Large intestine (tissue), 3 donors: ENCODE results near the gene TOX4. TPM values are rescaled to one million over a fixed set of nuclear protein-coding genes. Genes with fewer than 3 reads are reported as not detected.

Source experiments
- DNase-seq, 2 donors: peaks; one replicate each; pipeline versions ENCODE4 v3.0.0 to v3.0.0-alpha.2; 2013
- H3K27ac ChIP-seq: one replicate; pipeline ENCODE4 v1.5.1; 2013; ENCODE audit warnings: low read length
- H3K27me3 ChIP-seq: 2 replicates; pipeline ENCODE4 v1.6.1; 2013; ENCODE audit warnings: low read length; ENCODE audit not compliant: control insufficient read depth, insufficient read depth
- H3K36me3 ChIP-seq: 2 replicates; pipeline ENCODE4 v1.6.1; 2013; ENCODE audit warnings: low read length; ENCODE audit not compliant: control insufficient read depth, insufficient read depth
- H3K4me1 ChIP-seq: one replicate; pipeline ENCODE4 v1.6.1; 2013; ENCODE audit warnings: low read length; ENCODE audit not compliant: control insufficient read depth, insufficient read depth
- H3K4me3 ChIP-seq: one replicate; pipeline ENCODE4 v1.5.1; 2013; ENCODE audit warnings: low read length
- H3K9me3 ChIP-seq: one replicate; pipeline ENCODE4 v1.6.1; 2013; ENCODE audit warnings: mild to moderate bottlenecking, low read depth, low read length, moderate library complexity; ENCODE audit not compliant: control insufficient read depth
- WGBS: methylation state at CpG from one replicate; pipeline ENCODE4 v1.1.5; 2013; ENCODE audit warnings: low lambda C conversion rate; ENCODE audit not compliant: insufficient coverage; 5-methylcytosine and 5-hydroxymethylcytosine counted together
- polyA plus RNA-seq: library from polyadenylated mRNA; unstranded; fragments of 120-200 nt; gene quantifications from one replicate; pipeline ENCODE4 v1.2.1, GENCODE V29; 2013

The TOX4 gene
- polyA plus RNA-seq, 1 donor = 55.2 TPM

- DNase-seq = peak in 1 of 2 donors; percentile 33
- Histone ChIP-seq H3K27ac (peak overlapping the region; percentile 92), H3K4me3 (peak overlapping the region; percentile 75), H3K27me3 (no peaks in the 10 kb centered on the region), H3K9me3 (no peaks in the 10 kb centered on the region), H3K4me1 (peaks cover 5% of the 10 kb centered on the region), H3K36me3 (peaks cover 3% of the 10 kb centered on the region)
- no CpG with 5 or more reads among the region's 15 CpGs for WGBS
These were observed 22.0 kb upstream of the TOX4 start for GRCh38 chr14:21454843-21455544.

- no CpG with 5 or more reads among the region's 17 CpGs for WGBS
- H3K4me3 ChIP-seq = peak overlapping the region; percentile 75
- H3K4me1 ChIP-seq = peaks cover 5% of the 10 kb centered on the region
- H3K27me3 ChIP-seq = no peaks in the 10 kb centered on the region
- no peaks in the 10 kb centered on the region for H3K9me3 ChIP-seq
- peaks cover 3% of the 10 kb centered on the region for H3K36me3 ChIP-seq
- peak in 1 of 2 donors; percentile 9 for DNase-seq
- H3K27ac ChIP-seq = peak overlapping the region; percentile 92
These were observed 21.4 kb upstream of the TOX4 start for GRCh38 chr14:21455592-21455911.

DNA sequence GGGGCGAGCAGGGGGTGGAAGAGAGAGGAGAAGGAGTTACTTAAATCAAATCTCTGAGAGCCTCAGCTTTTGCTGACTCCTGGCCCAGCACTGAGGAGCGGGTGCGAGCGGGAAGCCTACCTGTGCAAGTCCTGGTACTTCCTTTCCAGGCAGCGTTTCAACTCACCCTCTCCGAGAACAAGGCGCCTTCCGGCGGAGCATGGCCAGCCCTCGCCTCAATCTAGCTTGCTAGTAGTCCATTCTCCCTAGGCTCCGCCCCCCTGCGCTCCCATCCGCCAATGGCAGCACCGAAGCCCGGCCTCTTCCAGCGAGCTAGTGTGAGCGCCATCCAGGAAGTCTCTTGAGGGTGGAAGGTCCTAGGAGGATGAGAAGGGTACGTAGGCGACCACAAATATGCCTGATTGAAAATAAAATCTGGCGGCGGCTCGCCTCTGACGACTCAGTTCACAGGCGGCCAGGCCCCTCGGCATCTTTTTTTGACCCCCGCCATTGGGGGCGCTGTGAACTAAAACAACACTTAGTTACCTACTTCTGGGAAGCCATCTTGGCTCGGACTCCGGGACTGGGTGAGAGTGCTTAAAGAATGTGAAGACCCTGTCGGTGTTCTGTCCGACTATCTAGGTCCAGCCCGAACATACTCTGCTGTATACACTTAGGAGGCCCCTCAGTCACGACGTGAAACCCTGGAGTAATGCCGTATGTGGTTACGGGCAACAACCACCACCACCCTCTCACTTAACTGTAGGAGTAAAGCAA, 20.9 kb upstream of the TOX4 start, which contains the start of gene CHD8:
TSS of gene CHD8 (minus strand) at position 212 of the 756 bp plus-strand sequence. CDS start 24,480 bp downstream, outside the sequence.
- Histone ChIP-seq H3K27ac (peak within 1 kb of the TSS; percentile 92), H3K4me1 (peaks cover 5% of the 10 kb centered on the region), H3K27me3 (no peaks in the 10 kb centered on the region), H3K4me3 (peak within 1 kb of the TSS; percentile 75), H3K36me3 (peaks cover 8% of the 10 kb centered on the region), H3K9me3 (no peaks in the 10 kb centered on the region)
- WGBS = 0% methylated on average over 1 of the region's 36 CpGs
- DNase-seq = peak; percentile 99 to 100

- Histone ChIP-seq H3K36me3 (peaks cover 52% of the 10 kb centered on the region), H3K27me3 (no peaks in the 10 kb centered on the region)
These were observed 9.4 kb upstream of the TOX4 start for GRCh38 chr14:21467616-21468015.

GRCh38 chr14:21475767-21476522, 1.1 kb upstream of the TOX4 start:
- peak overlapping the region; percentile 94 for H3K4me3 ChIP-seq
- H3K36me3 ChIP-seq = peaks cover 13% of the 10 kb centered on the region
- H3K27ac ChIP-seq = peak overlapping the region; percentile 84
- H3K9me3 ChIP-seq = no peaks in the 10 kb centered on the region
- H3K4me1 ChIP-seq = peaks cover 2% of the 10 kb centered on the region
- DNase-seq = peak in 1 of 2 donors; percentile 14
- 0% methylated on average over 3 of the region's 10 CpGs for WGBS
- H3K27me3 ChIP-seq = no peaks in the 10 kb centered on the region

More at GRCh38 chr14:21467616-21468015, 9.4 kb upstream of the TOX4 start:
- no peak for DNase-seq
- H3K4me1 ChIP-seq = no peaks in the 10 kb centered on the region
- H3K4me3 ChIP-seq = no peak overlapping the region
- 80% methylated on average over 1 of the region's 1 CpG for WGBS
- no peaks in the 10 kb centered on the region for H3K9me3 ChIP-seq
- H3K27ac ChIP-seq = no peak overlapping the region

DNA sequence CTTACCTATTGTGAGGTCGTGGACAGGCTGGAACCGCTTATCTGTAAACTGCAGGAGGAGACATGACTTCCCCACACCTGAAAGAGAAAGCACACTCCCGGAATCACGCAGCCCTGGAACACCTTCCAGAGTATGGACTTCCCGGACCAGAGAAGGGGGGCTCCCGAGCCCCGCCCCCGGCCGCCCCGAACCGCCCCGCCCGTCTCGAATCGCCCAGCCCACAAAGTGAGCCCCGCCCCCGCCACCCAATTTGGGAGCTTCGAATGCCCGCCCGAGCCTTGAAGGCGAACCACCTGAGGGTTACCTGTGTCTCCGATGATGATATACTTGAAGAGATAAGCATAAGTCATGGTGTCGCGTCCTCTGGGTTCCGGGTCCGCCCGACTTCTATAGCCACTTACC, 471 bp upstream of the TOX4 start:
- peaks cover 16% of the 10 kb centered on the region for H3K36me3 ChIP-seq
- H3K27ac ChIP-seq = peak overlapping the region; percentile 84
- DNase-seq = no peak
- H3K4me1 ChIP-seq = peaks cover 2% of the 10 kb centered on the region
- whole genome bisulfite sequencing = no CpG with 5 or more reads among the region's 27 CpGs
- H3K27me3 ChIP-seq = no peaks in the 10 kb centered on the region
- peak overlapping the region; percentile 94 for H3K4me3 ChIP-seq
- H3K9me3 ChIP-seq = no peaks in the 10 kb centered on the region

DNA sequence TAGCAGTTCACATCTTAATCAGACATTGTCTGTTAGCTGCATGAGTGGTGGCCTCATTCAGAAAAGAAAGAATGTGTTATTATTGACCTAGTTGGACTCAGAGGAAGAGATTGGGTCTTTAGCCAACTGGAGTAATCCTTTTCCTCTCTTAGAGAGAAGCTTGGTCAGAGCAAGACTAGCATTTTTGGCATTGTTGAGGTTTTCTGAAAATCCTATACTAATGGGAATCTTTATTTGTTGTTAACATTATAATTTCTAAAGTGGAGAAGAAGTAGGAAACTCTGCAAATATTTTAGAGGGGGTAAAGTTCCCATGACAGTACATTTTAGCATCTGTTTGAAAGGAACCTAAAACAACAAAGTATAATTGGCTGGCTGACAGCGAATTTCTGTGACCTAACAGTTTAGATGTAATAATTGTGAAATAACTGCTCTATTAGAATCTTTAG, 9.7 kb downstream of the TOX4 start:
- Histone ChIP-seq H3K27ac (no peak overlapping the region), H3K27me3 (no peaks in the 10 kb centered on the region), H3K9me3 (no peaks in the 10 kb centered on the region), H3K36me3 (peaks cover 44% of the 10 kb centered on the region), H3K4me1 (peaks cover 2% of the 10 kb centered on the region), H3K4me3 (no peak overlapping the region)
- DNase-seq = no peak
- no CpG with 5 or more reads among the region's 1 CpG for WGBS

- Histone ChIP-seq H3K4me1 (no peaks in the 10 kb centered on the region), H3K36me3 (peaks cover 80% of the 10 kb centered on the region), H3K27ac (no peak overlapping the region), H3K9me3 (no peaks in the 10 kb centered on the region), H3K4me3 (no peak overlapping the region), H3K27me3 (no peaks in the 10 kb centered on the region)
- no peak for DNase-seq
- WGBS = no CpG with 5 or more reads among the region's 2 CpGs
These were observed 18.1 kb downstream of the TOX4 start for GRCh38 chr14:21494902-21495762.

- Histone ChIP-seq H3K4me1 (no peaks in the 10 kb centered on the region), H3K27me3 (no peaks in the 10 kb centered on the region), H3K36me3 (peaks cover 78% of the 10 kb centered on the region), H3K9me3 (no peaks in the 10 kb centered on the region), H3K27ac (no peak overlapping the region), H3K4me3 (no peak overlapping the region)
- no peak for DNase-seq
- no CpG with 5 or more reads among the region's 2 CpGs for WGBS
These were observed 19.5 kb downstream of the TOX4 start for GRCh38 chr14:21496453-21496852.
